Liver (tissue), 9 donors: ENCODE results near the gene IGSF3. TPM values are rescaled to one million over a fixed set of nuclear protein-coding genes. Genes with fewer than 3 reads are reported as not detected.

Experiments used
- DNase-seq: peaks from one replicate; pipeline ENCODE4 v3.0.0-alpha.2; 2017; ENCODE audit warnings: low spot score
- H3K27ac ChIP-seq, 2 donors: one replicate each; pipeline ENCODE4 v1.7.0; 2013; ENCODE audit warnings: inconsistent platforms in 2 of 2, low read length in 2 of 2, control low read depth in 1 of 2, low read depth in 1 of 2, mild to moderate bottlenecking in 1 of 2
- H3K27me3 ChIP-seq, 4 donors: one replicate each; pipeline versions ENCODE4 v1.6.1 to v1.7.0; 2013; ENCODE audit warnings: low read length in 3 of 4, inconsistent platforms in 1 of 4, mild to moderate bottlenecking in 1 of 4, moderate library complexity in 1 of 4; ENCODE audit not compliant: control insufficient read depth in 4 of 4, insufficient read depth in 4 of 4
- H3K36me3 ChIP-seq, 4 donors: one replicate each; pipeline versions ENCODE4 v1.6.1 to v1.7.0; 2013; ENCODE audit warnings: low read length in 3 of 4, mild to moderate bottlenecking in 3 of 4, low read depth in 1 of 4, moderate library complexity in 1 of 4; ENCODE audit not compliant: control insufficient read depth in 4 of 4, insufficient read depth in 3 of 4
- H3K4me1 ChIP-seq, 4 donors: one replicate each; pipeline versions ENCODE4 v1.6.1 to v1.7.0; 2013; ENCODE audit warnings: low read length in 3 of 4, mild to moderate bottlenecking in 3 of 4, moderate library complexity in 1 of 4; ENCODE audit not compliant: control insufficient read depth in 4 of 4, insufficient read depth in 4 of 4
- H3K4me3 ChIP-seq, 3 donors: one replicate each; pipeline versions ENCODE4 v1.6.1 to v1.7.0; 2013; ENCODE audit warnings: low read length in 3 of 3, control low read depth in 1 of 3, low read depth in 1 of 3, mild to moderate bottlenecking in 1 of 3
- H3K9ac ChIP-seq, 2 donors: one replicate each; pipeline ENCODE4 v1.7.0; 2013; ENCODE audit warnings: low read length in 2 of 2, mild to moderate bottlenecking in 2 of 2, moderate library complexity in 2 of 2, control low read depth in 1 of 2, low read depth in 1 of 2
- H3K9me3 ChIP-seq, 4 donors: one replicate each; pipeline versions ENCODE4 v1.6.1 to v1.7.0; 2013; ENCODE audit warnings: low read length in 3 of 4; ENCODE audit not compliant: control insufficient read depth in 4 of 4
- ATF3 ChIP-seq: IDR thresholded peaks from 2 replicates; pipeline ENCODE4 v1.6.1; 2016; ENCODE audit warnings: antibody characterized with exemption
- CTCF ChIP-seq: fragments of 150-350 bp; IDR thresholded peaks from 2 replicates; pipeline ENCODE4 v1.5.1; 2017; ENCODE audit warnings: improper control_type of control experiment, low read depth, low read length; ENCODE audit not compliant: missing input control
- EGR1 ChIP-seq, 2 donors: IDR thresholded peaks; 2 replicates each; pipeline ENCODE4 v1.6.1; 2016 to 2018; ENCODE audit warnings: antibody characterized with exemption in 2 of 2, low read depth in 2 of 2
- FOXA1 ChIP-seq: IDR thresholded peaks from 2 replicates; pipeline ENCODE4 v1.6.1; 2016; ENCODE audit warnings: antibody characterized with exemption
- FOXA2 ChIP-seq: IDR thresholded peaks from 2 replicates; pipeline ENCODE4 v1.6.1; 2016; ENCODE audit warnings: antibody characterized with exemption
- GABPA ChIP-seq, 2 donors: IDR thresholded peaks in 1 of 2; conservative IDR thresholded peaks in 1 of 2; 2 replicates each; pipeline ENCODE4 v1.6.1; 2016; ENCODE audit warnings: antibody characterized with exemption in 2 of 2, mild to moderate bottlenecking in 1 of 2, moderate library complexity in 1 of 2
- HNF4A ChIP-seq, 2 donors: conservative IDR thresholded peaks; 2 replicates each; pipeline ENCODE4 v1.6.1; 2016; ENCODE audit warnings: antibody characterized with exemption in 2 of 2, mild to moderate bottlenecking in 2 of 2
- HNF4G ChIP-seq: IDR thresholded peaks from 2 replicates; pipeline ENCODE4 v1.6.1; 2016; ENCODE audit warnings: antibody characterized with exemption
- JUND ChIP-seq, 2 donors: IDR thresholded peaks; 2 replicates each; pipeline ENCODE4 v1.6.1; 2016; ENCODE audit warnings: antibody characterized with exemption in 2 of 2
- MAX ChIP-seq: IDR thresholded peaks from 2 replicates; pipeline ENCODE4 v1.6.1; 2016; ENCODE audit warnings: antibody characterized with exemption
- NR2F2 ChIP-seq: IDR thresholded peaks from 2 replicates; pipeline ENCODE4 v1.6.1; 2016; ENCODE audit warnings: antibody characterized with exemption
- RAD21 ChIP-seq, 2 donors: IDR thresholded peaks; 2 replicates each; pipeline ENCODE4 v1.6.1; 2016; ENCODE audit warnings: antibody characterized with exemption in 2 of 2, mild to moderate bottlenecking in 2 of 2
- REST ChIP-seq: IDR thresholded peaks from 2 replicates; pipeline ENCODE4 v1.6.1; 2016; ENCODE audit warnings: antibody characterized with exemption, mild to moderate bottlenecking
- RXRA ChIP-seq, 2 donors: IDR thresholded peaks; 2 replicates each; pipeline ENCODE4 v1.6.1; 2017 to 2018; ENCODE audit warnings: antibody characterized with exemption in 2 of 2, mild to moderate bottlenecking in 1 of 2
- SP1 ChIP-seq: IDR thresholded peaks from 2 replicates; pipeline ENCODE4 v1.6.1; 2018; ENCODE audit warnings: antibody characterized with exemption, mild to moderate bottlenecking
- TAF1 ChIP-seq: conservative IDR thresholded peaks from 2 replicates; pipeline ENCODE4 v1.6.1; 2016; ENCODE audit warnings: antibody characterized with exemption, mild to moderate bottlenecking
- YY1 ChIP-seq: IDR thresholded peaks from 2 replicates; pipeline ENCODE4 v1.6.1; 2016; ENCODE audit warnings: antibody characterized with exemption, mild to moderate bottlenecking
- ZBTB33 ChIP-seq: IDR thresholded peaks from 2 replicates; pipeline ENCODE4 v1.6.1; 2016; ENCODE audit warnings: antibody characterized with exemption
- WGBS: extraction: QIAGEN DNeasy Blood & Tissue Kit; methylation state at CpG from one replicate; pipeline ENCODE4 v1.1.7; 2013; 5-methylcytosine and 5-hydroxymethylcytosine counted together
- polyA plus RNA-seq, 2 donors: library from polyadenylated mRNA; stranded (reverse) in 1 of 2; unstranded in 1 of 2; fragments of 200-250 nt in 1 of 2; fragments of >200 nt in 1 of 2; fragmentation: Nextera tagmentation in 1 of 2; extraction: Ambion mirVana in 1 of 2; gene quantifications; one replicate each; pipeline versions ENCODE4 v1.2.1 to v1.2.3, GENCODE V29; 2013 to 2015
- total RNA-seq, 2 donors: library from RNA; depleted of rRNA; stranded (reverse); fragments of >200 nt; gene quantifications; one replicate each; pipeline ENCODE4 v1.2.3, GENCODE V29; 2014
- donor health status: healthy.
- donor health status: healthy.
- donor health status: healthy.
- donor health status: healthy.
- donor health status: healthy.

Gene IGSF3
- total and polyA plus RNA-seq, 4 donors = 0.14 to 5.4 (median 0.68) TPM

- Histone ChIP-seq H3K36me3 (no peaks in the 10 kb centered on the region), H3K27ac (no peak overlapping the region), H3K4me1 (peaks cover 0 to 6% (median 0%) of the 10 kb centered on the region in 4 donors), H3K27me3 (no peaks in the 10 kb centered on the region), H3K9me3 (no peaks in the 10 kb centered on the region), H3K4me3 (no peak overlapping the region), H3K9ac (no peak overlapping the region)
- no peak for DNase-seq
- TF ChIP-seq HNF4G (no peak), MAX (no peak), GABPA (IDR thresholded peaks at IDR 0.05 in 1 of 2, conservative IDR thresholded peaks at IDR 0.05 in 1 of 2) (no peak), YY1 (no peak), TAF1 (no peak), JUND (IDR thresholded peaks at IDR 0.05) (no peak), RXRA (IDR thresholded peaks at IDR 0.05) (no peak), SP1 (no peak), HNF4A (conservative IDR thresholded peaks at IDR 0.05) (no peak), REST (no peak), RAD21 (IDR thresholded peaks at IDR 0.05) (no peak), EGR1 (IDR thresholded peaks at IDR 0.05; ENCODE audit: low read depth in 2 of 2) (no peak), FOXA1 (no peak), FOXA2 (no peak), NR2F2 (no peak), ZBTB33 (no peak)
- 92% methylated on average over 1 of the region's 1 CpG for WGBS
Observed at GRCh38 chr1:116558571-116558970, 109.0 kb downstream of the IGSF3 start.

GRCh38 chr1:116558140-116558549 lies 109.4 kb downstream of the IGSF3 start:
- Histone ChIP-seq H3K27me3 (no peaks in the 10 kb centered on the region), H3K9ac (no peak overlapping the region), H3K4me3 (no peak overlapping the region), H3K36me3 (no peaks in the 10 kb centered on the region), H3K4me1 (peaks cover 0 to 6% (median 0%) of the 10 kb centered on the region in 4 donors), H3K27ac (no peak overlapping the region), H3K9me3 (no peaks in the 10 kb centered on the region)
- no peak for DNase-seq
- TF ChIP-seq RXRA (IDR thresholded peaks at IDR 0.05) (no peak), FOXA2 (no peak), HNF4G (no peak), CTCF (no peak), ATF3 (no peak), YY1 (no peak), NR2F2 (no peak), REST (no peak), GABPA (IDR thresholded peaks at IDR 0.05 in 1 of 2, conservative IDR thresholded peaks at IDR 0.05 in 1 of 2) (no peak), TAF1 (no peak)
- 89% methylated on average over 4 of the region's 4 CpGs for WGBS
